GM21737 (cell line): ENCODE results near the gene ANKFY1.

Experiments used
- ATAC-seq: cut with Tn5 transposase; IDR thresholded peaks from one replicate; pipeline ENCODE4 v1.9.1; 2021; ENCODE audit warnings: mild to moderate bottlenecking, moderate library complexity; ENCODE audit not compliant: unreplicated experiment

The ANKFY1 gene

GRCh38 chr17:4263282-4264215, at the start of gene ANKFY1:
ANKFY1 (minus strand) TSS chr17:4263979; CDS start chr17:4263941, 38 bp downstream.
- peak; percentile 72 for ATAC-seq

- no peak for ATAC-seq
These were observed 46.7 kb upstream of the ANKFY1 start for GRCh38 chr17:4310354-4311060.

- ATAC-seq: no peak
These were observed 46.1 kb upstream of the ANKFY1 start for GRCh38 chr17:4309897-4310296.

- ATAC-seq: no peak
These were observed 43.6 kb upstream of the ANKFY1 start for GRCh38 chr17:4307179-4307930.

GRCh38 chr17:4305224-4305623, 41.4 kb upstream of the ANKFY1 start:
- no peak for ATAC-seq

GRCh38 chr17:4304417-4305027, 40.7 kb upstream of the ANKFY1 start:
- no peak for ATAC-seq

- no peak for ATAC-seq
These were observed 37.3 kb upstream of the ANKFY1 start for GRCh38 chr17:4301066-4301465.

GRCh38 chr17:4297351-4297750, 33.6 kb upstream of the ANKFY1 start:
- ATAC-seq: no peak

- no peak for ATAC-seq
These were observed 31.9 kb upstream of the ANKFY1 start for GRCh38 chr17:4295686-4296085.

- ATAC-seq: no peak
These were observed 29.8 kb upstream of the ANKFY1 start for GRCh38 chr17:4293572-4293971.

GRCh38 chr17:4287710-4288109, 23.9 kb upstream of the ANKFY1 start:
- ATAC-seq: no peak

GRCh38 chr17:4276514-4276913, 12.7 kb upstream of the ANKFY1 start:
- ATAC-seq: no peak

GRCh38 chr17:4272972-4273368, 9.2 kb upstream of the ANKFY1 start:
- ATAC-seq: no peak

- ATAC-seq: no peak
These were observed 8.6 kb upstream of the ANKFY1 start for GRCh38 chr17:4272213-4272971.

GRCh38 chr17:4270736-4271135, 7.0 kb upstream of the ANKFY1 start:
- ATAC-seq: no peak

- no peak for ATAC-seq
These were observed 6.1 kb upstream of the ANKFY1 start for GRCh38 chr17:4269915-4270314.

- ATAC-seq: no peak
These were observed 3.6 kb upstream of the ANKFY1 start for GRCh38 chr17:4267402-4267801.

- no peak for ATAC-seq
These were observed 2.8 kb upstream of the ANKFY1 start for GRCh38 chr17:4266550-4266949.

GRCh38 chr17:4262703-4263102, 1.1 kb downstream of the ANKFY1 start:
- no peak for ATAC-seq

- no peak for ATAC-seq
These were observed 2.3 kb downstream of the ANKFY1 start for GRCh38 chr17:4261452-4261851.
